ENCODE measurements around the gene C3orf33.
A peak's percentile ranks its signal among the peaks of the same experiment; 100 is the strongest.
"Not testable (repeated sequence)": the region's sequence is repeated elsewhere in the genome, so short reads cannot be mapped to it uniquely, and the experiment has no call there.

C3orf33 gene

GRCh38 chr3:155805802-155806618 is at the start of gene C3orf33:
TSS of gene C3orf33 (minus strand) at chr3:155806278. CDS start at chr3:155806252, 26 bp downstream.
- DNase-seq, result peak; percentile 72

GRCh38 chr3:155854141-155854940 is 48.3 kb upstream of the C3orf33 start, which contains the start of gene SLC33A1:
TSS of gene SLC33A1 (minus strand) at chr3:155854427. CDS start at chr3:155853997, 430 bp downstream.
- peak; percentile 99 for DNase-seq

GRCh38 chr3:155853214-155854140 is 47.4 kb upstream of the C3orf33 start:
- DNase-seq, result peak; percentile 45

GRCh38 chr3:155852341-155852740 is 46.3 kb upstream of the C3orf33 start:
- DNase-seq, result no peak

GRCh38 chr3:155849404-155849803 is 43.3 kb upstream of the C3orf33 start:
- not testable (repeated sequence) for DNase-seq

- no peak for DNase-seq
These were observed 41.9 kb upstream of the C3orf33 start for GRCh38 chr3:155847993-155848392.

- no peak for DNase-seq
These were observed 40.0 kb upstream of the C3orf33 start for GRCh38 chr3:155846119-155846518.

- no peak for DNase-seq
These were observed 37.5 kb upstream of the C3orf33 start for GRCh38 chr3:155843569-155843968.

GRCh38 chr3:155835341-155836071 is 29.4 kb upstream of the C3orf33 start:
- no peak for DNase-seq

- not testable (repeated sequence) for DNase-seq
These were observed 22.5 kb upstream of the C3orf33 start for GRCh38 chr3:155828490-155829098.

- no peak for DNase-seq
These were observed 9.0 kb upstream of the C3orf33 start for GRCh38 chr3:155815030-155815545.

GRCh38 chr3:155813224-155813623 is 7.1 kb upstream of the C3orf33 start:
- DNase-seq, result not testable (repeated sequence)

GRCh38 chr3:155809181-155809580 is 3.1 kb upstream of the C3orf33 start:
- no peak for DNase-seq

GRCh38 chr3:155807823-155808222 is 1.7 kb upstream of the C3orf33 start:
- DNase-seq, result no peak

GRCh38 chr3:155805204-155805801 is 775 bp downstream of the C3orf33 start:
- DNase-seq, result peak; percentile 58

- DNase-seq, result no peak
These were observed 1.8 kb downstream of the C3orf33 start for GRCh38 chr3:155804323-155804722.

- no peak for DNase-seq
These were observed 13.5 kb downstream of the C3orf33 start for GRCh38 chr3:155792532-155792931.

GRCh38 chr3:155791190-155791589 is 14.9 kb downstream of the C3orf33 start:
- DNase-seq, result no peak

- DNase-seq, result no peak
These were observed 15.7 kb downstream of the C3orf33 start for GRCh38 chr3:155790272-155790925.

- no peak for DNase-seq
These were observed 20.3 kb downstream of the C3orf33 start for GRCh38 chr3:155785662-155786295.
